HepG2 (cell line): ENCODE measurements around the gene ANKRD13D. TPM values are rescaled to one million over a fixed set of nuclear protein-coding genes. Genes with fewer than 3 reads are reported as not detected.

Source experiments
- EEA1 ChIP-seq: sonication (generic); formaldehyde crosslinking; IDR thresholded peaks from 2 replicates; pipeline ENCODE4 v1.5.1; 2020; ENCODE audit warnings: mild to moderate bottlenecking, missing genetic modification reagents, borderline replicate concordance
- KDM6A ChIP-seq: IDR thresholded peaks from 2 replicates; pipeline ENCODE4 v1.6.1; 2016; ENCODE audit warnings: low read depth
- KLF11 ChIP-seq: IDR thresholded peaks from 2 replicates; pipeline ENCODE4 v1.6.1; 2016; ENCODE audit warnings: missing compliant biosample characterization
- NBN ChIP-seq: fragments of 450-650 bp; conservative IDR thresholded peaks from 2 replicates; pipeline ENCODE4 v1.6.1; 2017
- REL ChIP-seq: sonication (generic); formaldehyde crosslinking; conservative IDR thresholded peaks from 2 replicates; pipeline ENCODE4 v1.8.0; 2022; ENCODE audit warnings: mild to moderate bottlenecking, missing genetic modification reagents, moderate library complexity
- SNRNP70 ChIP-seq: fragments of 200-400 bp; formaldehyde crosslinking; IDR thresholded peaks from 2 replicates; pipeline ENCODE4 v1.6.1; 2017; ENCODE audit warnings: mild to moderate bottlenecking, low read depth, low read length, moderate library complexity
- SP2 ChIP-seq: sonication (generic); formaldehyde crosslinking; IDR thresholded peaks from 2 replicates; pipeline ENCODE4 v1.5.1; 2020; ENCODE audit warnings: mild to moderate bottlenecking, missing genetic modification reagents
- TBX2 ChIP-seq: sonication (generic); formaldehyde crosslinking; IDR thresholded peaks from 2 replicates; pipeline ENCODE4 v1.5.0; 2020; ENCODE audit warnings: missing genetic modification reagents, mild to moderate bottlenecking, borderline replicate concordance
- polyA plus RNA-seq, 8 experiments: library from polyadenylated mRNA; depleted of rRNA in 3 of 8; stranded (reverse) in 7 of 8; unstranded in 1 of 8; fragments of >200 nt; fragmentation: Illumina TruSeq in 4 of 8; extraction: Trizol in 4 of 8; gene quantifications; 2 replicates each; pipeline versions ENCODE4 v1.2.1 to v1.2.3, GENCODE V29; 2011 to 2016; ENCODE audit warnings: low read depth in 4 of 8, missing spikeins in 1 of 8, mixed read lengths in 1 of 8; ENCODE audit not compliant: insufficient read depth in 1 of 8
- total RNA-seq, 5 experiments: library from RNA; depleted of rRNA; stranded (reverse); fragments of >200 nt; fragmentation: Illumina TruSeq; extraction: Trizol; gene quantifications; 2 replicates each; pipeline ENCODE4 v1.2.3, GENCODE V29; 2016; ENCODE audit warnings: low read depth in 1 of 5
- TF ChIP-seq, protein P1 (sequence below): sonication (generic); formaldehyde crosslinking; IDR thresholded peaks from 2 replicates; pipeline ENCODE4 v1.4.0; 2020; ENCODE audit warnings: mild to moderate bottlenecking, missing genetic modification reagents
- TF ChIP-seq, protein P2 (sequence below): sonication (generic); formaldehyde crosslinking; IDR thresholded peaks from 2 replicates; pipeline ENCODE4 v1.4.0; 2020; ENCODE audit warnings: missing genetic modification reagents, mild to moderate bottlenecking, borderline replicate concordance
- TF ChIP-seq, protein P3 (sequence below), 2 experiments: IDR thresholded peaks; 2 replicates each; pipeline ENCODE4 v1.6.1; 2011 to 2012; ENCODE audit warnings: low read length in 2 of 2, borderline replicate concordance in 1 of 2, low read depth in 1 of 2, mild to moderate bottlenecking in 1 of 2, moderate library complexity in 1 of 2

The ANKRD13D gene
- total and polyA plus RNA-seq, 2 of the 13 experiments (the other 11 are each of a cell fraction or from before 2014, with no cell fraction given), result 18.6 to 27.3 TPM

DNA sequence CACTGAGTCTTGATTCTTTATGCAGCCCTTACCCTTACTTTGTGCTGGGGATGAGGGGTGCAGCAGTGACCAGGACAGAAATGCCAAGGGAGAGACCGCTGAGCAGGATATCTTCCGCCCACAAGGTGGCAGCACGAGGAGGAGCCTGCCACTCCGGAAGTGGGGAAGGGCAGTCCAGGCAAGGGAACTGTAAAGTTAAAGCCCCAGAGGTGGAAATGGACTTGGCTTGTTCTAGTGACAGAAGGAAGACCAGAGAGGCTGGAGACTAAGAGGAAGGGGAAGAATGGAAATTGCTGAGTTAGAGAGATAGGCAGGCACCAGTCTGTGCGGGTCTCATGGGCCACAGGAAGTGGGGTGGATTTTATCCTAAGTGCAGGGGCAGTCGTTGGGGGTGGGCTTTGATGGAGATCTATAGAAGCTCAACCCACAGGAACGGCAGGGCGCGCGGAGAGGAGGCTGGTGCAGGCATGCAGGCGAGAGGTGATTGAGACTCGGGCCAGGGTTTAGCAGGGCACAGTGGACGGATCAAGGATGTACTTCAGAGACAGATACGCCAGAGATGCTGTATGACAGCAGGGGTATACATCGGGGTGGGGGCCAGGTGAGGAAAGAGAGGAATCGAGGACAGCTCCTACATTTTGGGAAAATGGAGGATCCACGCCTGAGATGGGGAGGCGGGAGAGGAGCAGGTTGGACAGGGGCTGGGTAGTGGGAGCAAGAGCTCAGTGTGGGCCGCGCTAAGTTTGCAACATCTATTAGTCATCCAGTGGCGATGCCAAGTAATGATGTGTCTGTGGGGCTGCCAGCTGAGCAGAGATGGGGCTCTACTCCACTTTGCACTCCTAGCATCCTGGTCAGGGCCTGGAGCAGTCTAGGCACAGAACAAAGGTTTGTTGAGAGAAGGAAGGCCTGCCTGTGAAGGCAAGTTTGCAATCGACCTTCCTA, 26.1 kb upstream of the ANKRD13D start (continued):
- TF ChIP-seq, protein P1, sequence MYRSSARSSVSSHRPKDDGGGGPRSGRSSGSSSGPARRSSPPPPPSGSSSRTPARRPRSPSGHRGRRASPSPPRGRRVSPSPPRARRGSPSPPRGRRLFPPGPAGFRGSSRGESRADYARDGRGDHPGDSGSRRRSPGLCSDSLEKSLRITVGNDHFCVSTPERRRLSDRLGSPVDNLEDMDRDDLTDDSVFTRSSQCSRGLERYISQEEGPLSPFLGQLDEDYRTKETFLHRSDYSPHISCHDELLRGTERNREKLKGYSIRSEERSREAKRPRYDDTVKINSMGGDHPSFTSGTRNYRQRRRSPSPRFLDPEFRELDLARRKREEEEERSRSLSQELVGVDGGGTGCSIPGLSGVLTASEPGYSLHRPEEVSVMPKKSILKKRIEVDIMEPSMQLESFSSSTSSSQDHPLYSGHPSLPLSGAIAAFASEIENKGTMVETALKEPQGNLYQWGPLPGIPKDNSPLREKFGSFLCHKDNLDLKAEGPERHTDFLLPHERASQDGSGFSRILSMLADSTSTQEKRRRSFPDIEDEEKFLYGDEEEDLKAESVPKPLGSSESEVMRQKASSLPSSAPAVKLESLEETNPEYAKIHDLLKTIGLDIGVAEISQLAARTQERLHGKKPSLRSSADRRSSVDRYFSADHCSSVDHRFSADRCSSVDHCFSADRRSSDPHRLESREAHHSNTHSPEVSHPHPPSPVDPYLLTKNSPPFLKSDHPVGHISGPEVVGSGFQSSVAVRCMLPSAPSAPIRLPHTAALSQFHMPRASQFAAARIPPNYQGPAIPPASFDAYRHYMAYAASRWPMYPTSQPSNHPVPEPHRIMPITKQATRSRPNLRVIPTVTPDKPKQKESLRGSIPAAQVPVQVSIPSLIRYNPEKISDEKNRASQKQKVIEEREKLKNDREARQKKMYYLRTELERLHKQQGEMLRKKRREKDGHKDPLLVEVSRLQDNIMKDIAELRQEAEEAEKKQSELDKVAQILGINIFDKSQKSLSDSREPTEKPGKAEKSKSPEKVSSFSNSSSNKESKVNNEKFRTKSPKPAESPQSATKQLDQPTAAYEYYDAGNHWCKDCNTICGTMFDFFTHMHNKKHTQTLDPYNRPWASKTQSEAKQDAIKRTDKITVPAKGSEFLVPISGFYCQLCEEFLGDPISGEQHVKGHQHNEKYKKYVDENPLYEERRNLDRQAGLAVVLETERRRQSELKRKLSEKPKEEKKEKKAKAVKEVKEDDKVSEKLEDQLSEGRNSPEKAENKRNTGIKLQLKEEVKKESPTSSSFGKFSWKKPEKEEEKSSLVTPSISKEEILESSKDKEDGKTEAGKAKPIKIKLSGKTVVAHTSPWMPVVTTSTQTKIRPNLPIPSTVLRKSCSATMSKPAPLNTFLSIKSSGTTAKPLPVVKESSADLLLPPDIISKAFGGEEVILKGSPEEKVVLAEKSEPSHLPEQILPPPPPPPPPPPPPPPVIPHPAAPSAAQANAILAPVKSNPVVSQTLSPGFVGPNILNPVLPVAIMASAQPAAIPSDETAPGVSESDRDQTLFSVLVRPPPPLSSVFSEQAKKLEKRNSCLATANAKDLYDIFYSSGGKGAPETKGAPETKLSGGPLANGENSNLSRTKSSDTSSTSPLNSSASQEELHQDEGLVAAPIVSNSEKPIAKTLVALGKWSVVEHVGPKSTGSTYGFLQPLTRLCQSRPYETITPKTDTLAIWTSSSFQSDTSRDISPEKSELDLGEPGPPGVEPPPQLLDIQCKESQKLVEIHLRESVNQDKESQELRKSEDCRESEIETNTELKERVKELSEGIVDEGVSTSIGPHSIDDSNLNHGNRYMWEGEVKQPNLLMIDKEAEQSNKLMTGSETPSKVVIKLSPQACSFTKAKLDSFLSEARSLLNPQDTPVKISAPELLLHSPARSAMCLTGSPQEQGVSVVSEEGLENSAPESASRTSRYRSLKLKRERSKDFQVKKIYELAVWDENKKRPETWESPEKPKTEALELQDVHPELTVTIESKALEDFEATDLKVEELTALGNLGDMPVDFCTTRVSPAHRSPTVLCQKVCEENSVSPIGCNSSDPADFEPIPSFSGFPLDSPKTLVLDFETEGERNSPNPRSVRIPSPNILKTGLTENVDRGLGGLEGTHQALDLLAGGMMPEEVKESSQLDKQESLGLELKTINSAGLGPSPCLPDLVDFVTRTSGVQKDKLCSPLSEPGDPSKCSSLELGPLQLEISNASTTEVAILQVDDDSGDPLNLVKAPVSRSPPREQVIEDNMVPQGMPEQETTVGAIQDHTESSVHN (CRISPR knock-in tag), result no peak
- TF ChIP-seq KDM6A (no peak), NBN (no peak), EEA1 (CRISPR knock-in tag) (no peak), KLF11 (no peak), REL (0 out of 2 replicates have a peak, but pooled peaks have one; percentile 22), TBX2 (CRISPR knock-in tag) (peak; percentile 21; the same call in 1 of the 2 replicates), SNRNP70 (no peak), SP2 (CRISPR knock-in tag) (no peak)
- TF ChIP-seq, protein P2, sequence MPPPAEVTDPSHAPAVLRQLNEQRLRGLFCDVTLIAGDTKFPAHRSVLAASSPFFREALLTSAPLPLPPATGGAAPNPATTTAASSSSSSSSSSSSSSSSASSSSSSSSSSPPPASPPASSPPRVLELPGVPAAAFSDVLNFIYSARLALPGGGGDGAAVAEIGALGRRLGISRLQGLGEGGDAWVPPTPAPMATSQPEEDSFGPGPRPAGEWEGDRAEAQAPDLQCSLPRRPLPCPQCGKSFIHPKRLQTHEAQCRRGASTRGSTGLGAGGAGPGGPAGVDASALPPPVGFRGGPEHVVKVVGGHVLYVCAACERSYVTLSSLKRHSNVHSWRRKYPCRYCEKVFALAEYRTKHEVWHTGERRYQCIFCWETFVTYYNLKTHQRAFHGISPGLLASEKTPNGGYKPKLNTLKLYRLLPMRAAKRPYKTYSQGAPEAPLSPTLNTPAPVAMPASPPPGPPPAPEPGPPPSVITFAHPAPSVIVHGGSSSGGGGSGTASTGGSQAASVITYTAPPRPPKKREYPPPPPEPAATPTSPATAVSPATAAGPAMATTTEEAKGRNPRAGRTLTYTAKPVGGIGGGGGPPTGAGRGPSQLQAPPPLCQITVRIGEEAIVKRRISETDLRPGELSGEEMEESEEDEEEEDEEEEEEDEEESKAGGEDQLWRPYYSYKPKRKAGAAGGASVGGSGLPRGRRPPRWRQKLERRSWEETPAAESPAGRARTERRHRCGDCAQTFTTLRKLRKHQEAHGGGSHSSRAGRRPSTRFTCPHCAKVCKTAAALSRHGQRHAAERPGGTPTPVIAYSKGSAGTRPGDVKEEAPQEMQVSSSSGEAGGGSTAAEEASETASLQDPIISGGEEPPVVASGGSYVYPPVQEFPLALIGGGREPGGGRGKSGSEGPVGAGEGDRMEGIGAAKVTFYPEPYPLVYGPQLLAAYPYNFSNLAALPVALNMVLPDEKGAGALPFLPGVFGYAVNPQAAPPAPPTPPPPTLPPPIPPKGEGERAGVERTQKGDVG (CRISPR knock-in tag), result no peak
- TF ChIP-seq, protein P3, sequence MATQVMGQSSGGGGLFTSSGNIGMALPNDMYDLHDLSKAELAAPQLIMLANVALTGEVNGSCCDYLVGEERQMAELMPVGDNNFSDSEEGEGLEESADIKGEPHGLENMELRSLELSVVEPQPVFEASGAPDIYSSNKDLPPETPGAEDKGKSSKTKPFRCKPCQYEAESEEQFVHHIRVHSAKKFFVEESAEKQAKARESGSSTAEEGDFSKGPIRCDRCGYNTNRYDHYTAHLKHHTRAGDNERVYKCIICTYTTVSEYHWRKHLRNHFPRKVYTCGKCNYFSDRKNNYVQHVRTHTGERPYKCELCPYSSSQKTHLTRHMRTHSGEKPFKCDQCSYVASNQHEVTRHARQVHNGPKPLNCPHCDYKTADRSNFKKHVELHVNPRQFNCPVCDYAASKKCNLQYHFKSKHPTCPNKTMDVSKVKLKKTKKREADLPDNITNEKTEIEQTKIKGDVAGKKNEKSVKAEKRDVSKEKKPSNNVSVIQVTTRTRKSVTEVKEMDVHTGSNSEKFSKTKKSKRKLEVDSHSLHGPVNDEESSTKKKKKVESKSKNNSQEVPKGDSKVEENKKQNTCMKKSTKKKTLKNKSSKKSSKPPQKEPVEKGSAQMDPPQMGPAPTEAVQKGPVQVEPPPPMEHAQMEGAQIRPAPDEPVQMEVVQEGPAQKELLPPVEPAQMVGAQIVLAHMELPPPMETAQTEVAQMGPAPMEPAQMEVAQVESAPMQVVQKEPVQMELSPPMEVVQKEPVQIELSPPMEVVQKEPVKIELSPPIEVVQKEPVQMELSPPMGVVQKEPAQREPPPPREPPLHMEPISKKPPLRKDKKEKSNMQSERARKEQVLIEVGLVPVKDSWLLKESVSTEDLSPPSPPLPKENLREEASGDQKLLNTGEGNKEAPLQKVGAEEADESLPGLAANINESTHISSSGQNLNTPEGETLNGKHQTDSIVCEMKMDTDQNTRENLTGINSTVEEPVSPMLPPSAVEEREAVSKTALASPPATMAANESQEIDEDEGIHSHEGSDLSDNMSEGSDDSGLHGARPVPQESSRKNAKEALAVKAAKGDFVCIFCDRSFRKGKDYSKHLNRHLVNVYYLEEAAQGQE (IDR thresholded peaks at IDR 0.05; ENCODE audit: borderline replicate concordance in 1 of 2, low read depth in 1 of 2, low read length in 2 of 2), result no peak
